Colonic mucosa (tissue), 4 donors: Measurements from ENCODE around the gene POLG2. TPM values are rescaled to one million over a fixed set of nuclear protein-coding genes. Genes with fewer than 3 reads are reported as not detected.
"Not testable (repeated sequence)": the region's sequence is repeated elsewhere in the genome, so short reads cannot be mapped to it uniquely, and the experiment has no call there.

Experiments
- DNase-seq: peaks from one replicate; pipeline ENCODE4 v3.0.0-alpha.2; 2020
- H3K27ac ChIP-seq: fragments of 200-600 bp; one replicate; pipeline ENCODE4 v1.8.0; 2021
- H3K27me3 ChIP-seq: fragments of 200-600 bp; one replicate; pipeline ENCODE4 v1.8.0; 2021
- H3K36me3 ChIP-seq: fragments of 200-600 bp; one replicate; pipeline ENCODE4 v1.8.0; 2021
- H3K4me1 ChIP-seq: fragments of 200-600 bp; one replicate; pipeline ENCODE4 v1.8.0; 2021; ENCODE audit warnings: mild to moderate bottlenecking
- H3K4me3 ChIP-seq: fragments of 200-600 bp; one replicate; pipeline ENCODE4 v1.8.0; 2021
- H3K9ac ChIP-seq, 2 donors: one replicate each; pipeline ENCODE4 v1.7.0; 2013; ENCODE audit warnings: control low read depth in 2 of 2, low read depth in 2 of 2, low read length in 2 of 2
- H3K9me3 ChIP-seq: fragments of 200-600 bp; one replicate; pipeline ENCODE4 v1.8.0; 2021
- CTCF ChIP-seq: fragments of 200-600 bp; IDR thresholded peaks from one replicate; pipeline ENCODE4 v1.8.0; 2022; ENCODE audit warnings: antibody characterized with exemption, mild to moderate bottlenecking
- intact Hi-C: fragments of 100-400 bp; cut with DNase I; formaldehyde crosslinking; loops from one replicate; pipeline ENCODE4 v1.14.1; 2022
- total RNA-seq, 2 donors: library from RNA; stranded (reverse); fragmentation: NEBNext Ultra II Directional in 1 of 2; extraction: Animal tissue kit (Norgen Biotek cat#: 25700) in 1 of 2; gene quantifications; one replicate each; pipeline ENCODE4 v1.2.1, GENCODE V29; 2021
- donor health status: healthy.
- donor health status: DM: no; HTN: no; CAD: no.
- donor health status: DM: no; HTN: no; CAD: no.

The POLG2 gene
- total RNA-seq, 2 donors from 2014 or later = 10.5 to 12.3 TPM

- no peaks in the 10 kb centered on the region for H3K27me3 ChIP-seq
- no peaks in the 10 kb centered on the region for H3K9me3 ChIP-seq
- no peak overlapping the region for H3K27ac ChIP-seq
- no peaks in the 10 kb centered on the region for H3K4me1 ChIP-seq
- no peaks in the 10 kb centered on the region for H3K36me3 ChIP-seq
- no peak for TF ChIP-seq CTCF
- H3K9ac ChIP-seq = no peak overlapping the region
- DNase-seq = no peak
- H3K4me3 ChIP-seq = no peak overlapping the region
- intact Hi-C loops = no loop called here
Observed at GRCh38 chr17:64477849-64478248, 19.0 kb downstream of the POLG2 start.

GRCh38 chr17:64472564-64472963, 24.3 kb downstream of the POLG2 start:
- no peak overlapping the region for H3K9ac ChIP-seq
- H3K27me3 ChIP-seq = no peaks in the 10 kb centered on the region
- intact Hi-C loops = no loop called here
- no peak overlapping the region for H3K27ac ChIP-seq
- DNase-seq = no peak
- H3K4me1 ChIP-seq = no peaks in the 10 kb centered on the region
- H3K4me3 ChIP-seq = no peak overlapping the region
- TF ChIP-seq CTCF = no peak
- H3K9me3 ChIP-seq = no peaks in the 10 kb centered on the region
- no peaks in the 10 kb centered on the region for H3K36me3 ChIP-seq

- Histone ChIP-seq H3K4me1 (no peaks in the 10 kb centered on the region), H3K9me3 (no peaks in the 10 kb centered on the region), H3K4me3 (no peak overlapping the region), H3K27ac (no peak overlapping the region), H3K9ac (no peak overlapping the region), H3K36me3 (no peaks in the 10 kb centered on the region), H3K27me3 (no peaks in the 10 kb centered on the region)
- TF ChIP-seq CTCF = no peak
- DNase-seq = no peak
- intact Hi-C loops = no loop called here
Observed at GRCh38 chr17:64471440-64471839, 25.4 kb downstream of the POLG2 start.

GRCh38 chr17:64470625-64471024, 26.2 kb downstream of the POLG2 start:
- Histone ChIP-seq H3K4me3 (no peak overlapping the region), H3K36me3 (no peaks in the 10 kb centered on the region)

GRCh38 chr17:64466834-64467233, 30.0 kb downstream of the POLG2 start:
- not testable (repeated sequence) for H3K27ac ChIP-seq, H3K27me3 ChIP-seq, H3K9me3 ChIP-seq

More at GRCh38 chr17:64470625-64471024, 26.2 kb downstream of the POLG2 start:
- no peak for DNase-seq
- no peaks in the 10 kb centered on the region for H3K4me1 ChIP-seq
- intact Hi-C loops = no loop called here
- no peak overlapping the region for H3K27ac ChIP-seq
- H3K9ac ChIP-seq = no peak overlapping the region
- H3K9me3 ChIP-seq = no peaks in the 10 kb centered on the region
- H3K27me3 ChIP-seq = no peaks in the 10 kb centered on the region
- no peak for TF ChIP-seq CTCF

GRCh38 chr17:64466019-64466735, 30.7 kb downstream of the POLG2 start:
- no peak overlapping the region for H3K9ac ChIP-seq
- H3K36me3 ChIP-seq = no peaks in the 10 kb centered on the region
- intact Hi-C loops = no loop called here

More at GRCh38 chr17:64466834-64467233, 30.0 kb downstream of the POLG2 start:
- H3K9ac ChIP-seq, H3K4me3 ChIP-seq, intact Hi-C loops, H3K36me3 ChIP-seq, DNase-seq, H3K4me1 ChIP-seq: not testable (repeated sequence)

More at GRCh38 chr17:64466019-64466735, 30.7 kb downstream of the POLG2 start:
- no peak for DNase-seq
- no peaks in the 10 kb centered on the region for H3K9me3 ChIP-seq
- no peak overlapping the region for H3K27ac ChIP-seq
- no peaks in the 10 kb centered on the region for H3K27me3 ChIP-seq
- H3K4me3 ChIP-seq = no peak overlapping the region
- no peaks in the 10 kb centered on the region for H3K4me1 ChIP-seq
- TF ChIP-seq CTCF = no peak
